ENCODE measurements around the gene PSMB2.

GRCh38 chr1:35575416-35575958 lies 65.8 kb downstream of the PSMB2 start:
- TF ChIP-seq CTCF (conservative IDR thresholded peaks at IDR 0.05; ENCODE audit: low read length), result no peak
- no peak for TF ChIP-seq EZH2phosphoT487 (IDR thresholded peaks at IDR 0.05; ENCODE audit: borderline replicate concordance, low read depth, low read length)
